Tibial nerve (tissue), 4 donors: ENCODE data around the gene TREX2. TPM values are rescaled to one million over a fixed set of nuclear protein-coding genes. Genes with fewer than 3 reads are reported as not detected.

Source experiments
- DNase-seq, 2 donors: peaks; one replicate each; pipeline ENCODE4 v3.0.0-alpha.2; 2019; ENCODE audit warnings: low spot score in 2 of 2
- H3K27ac ChIP-seq, 4 donors: fragments of 200-600 bp; sonication (generic) in 3 of 4; one replicate each; pipeline ENCODE4 v1.5.1; 2017 to 2019; ENCODE audit warnings: mild to moderate bottlenecking in 1 of 4
- H3K27me3 ChIP-seq, 2 donors: fragments of 200-600 bp; sonication (generic) in 1 of 2; one replicate each; pipeline versions ENCODE4 v1.5.1 to v1.6.0; 2017 to 2019
- H3K36me3 ChIP-seq, 3 donors: fragments of 200-600 bp; sonication (generic); one replicate each; pipeline ENCODE4 v1.5.1; 2018 to 2019
- H3K4me1 ChIP-seq, 4 donors: fragments of 200-600 bp; sonication (generic) in 3 of 4; one replicate each; pipeline ENCODE4 v1.5.1; 2017 to 2019
- H3K4me3 ChIP-seq, 4 donors: fragments of 200-600 bp; sonication (generic) in 3 of 4; one replicate each; pipeline ENCODE4 v1.5.1; 2017 to 2019; ENCODE audit warnings: mild to moderate bottlenecking in 1 of 4, moderate library complexity in 1 of 4
- H3K9me3 ChIP-seq, 4 donors: fragments of 200-600 bp; sonication (generic) in 3 of 4; one replicate each; pipeline ENCODE4 v1.5.1; 2017 to 2019
- EP300 ChIP-seq, 2 donors: sonication (generic); formaldehyde crosslinking; IDR thresholded peaks; one replicate each; pipeline ENCODE4 v1.6.1; 2017; ENCODE audit warnings: antibody characterized with exemption in 2 of 2, mild to moderate bottlenecking in 1 of 2
- POLR2A ChIP-seq, 2 donors: fragments of 450-650 bp; IDR thresholded peaks; one replicate each; pipeline ENCODE4 v1.6.1; 2017; ENCODE audit warnings: antibody characterized with exemption in 2 of 2, mild to moderate bottlenecking in 2 of 2, moderate library complexity in 2 of 2
- WGBS, 2 donors: methylation state at CpG; one replicate each; pipeline ENCODE4 v1.1.5; 2018; 5-methylcytosine and 5-hydroxymethylcytosine counted together
- total RNA-seq, 4 donors: library from RNA; depleted of rRNA; stranded (reverse); fragments of >200 nt; gene quantifications; one replicate each; pipeline ENCODE4 v1.1.0, GENCODE V29; 2016
- TF ChIP-seq, protein P1 (sequence below), 5 experiments: fragments of 200-600 bp in 3 of 5; fragments of 450-650 bp in 2 of 5; sonication (generic) in 3 of 5; IDR thresholded peaks; one replicate each; pipeline ENCODE4 v1.5.1; 2016 to 2019; ENCODE audit warnings: antibody characterized with exemption in 5 of 5, mild to moderate bottlenecking in 3 of 5, moderate library complexity in 2 of 5

The TREX2 gene
- total RNA-seq, 4 donors from 2014 or later: 1.5 to 4.4 (median 3.3) TPM

DNA sequence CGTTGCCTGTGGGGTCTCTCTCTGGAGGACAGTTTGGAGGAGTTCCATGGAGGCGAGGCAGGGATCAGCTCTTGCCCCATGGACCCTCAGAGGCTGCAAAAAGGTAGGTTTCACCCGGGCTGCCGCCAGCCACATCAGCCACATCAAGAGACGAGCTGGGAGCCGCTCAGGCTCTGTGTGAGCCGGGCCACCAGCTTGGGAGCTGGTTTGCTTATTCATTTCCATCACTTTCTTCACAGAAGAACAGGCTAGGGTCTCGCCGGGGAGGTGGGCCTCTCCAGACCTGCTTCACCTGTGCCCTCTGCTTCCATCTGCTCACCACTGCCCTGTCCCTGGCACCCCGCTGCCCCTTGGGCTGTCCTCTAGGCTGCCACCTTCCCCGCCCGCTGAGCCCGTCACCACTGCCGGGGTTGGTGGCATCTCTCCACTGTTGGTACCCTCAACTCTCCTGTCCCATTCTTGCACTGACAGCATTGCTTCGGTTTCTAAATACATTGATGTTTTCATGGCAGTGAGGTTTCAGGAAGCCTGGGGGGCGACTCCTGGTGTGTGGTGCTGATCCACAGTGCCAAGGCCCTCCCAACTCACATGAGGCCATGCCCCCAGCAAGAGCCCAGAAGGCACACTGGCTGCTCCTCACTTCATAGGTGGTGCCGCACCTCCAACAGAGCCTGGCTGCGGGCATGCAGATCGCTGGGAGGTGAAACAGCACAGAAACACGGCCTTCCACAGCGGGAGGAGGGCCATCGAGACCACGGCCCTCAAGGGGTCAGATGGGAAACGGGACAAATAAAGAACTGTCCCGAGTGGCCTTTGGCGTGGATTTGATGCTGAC lies 4.5 kb upstream of the TREX2 start:
- Histone ChIP-seq H3K36me3 (peaks cover 0 to 43% (median 0%) of the 10 kb centered on the region in 3 donors), H3K9me3 (no peaks in the 10 kb centered on the region), H3K27me3 (no peaks in the 10 kb centered on the region), H3K4me3 (no peak overlapping the region), H3K4me1 (no peaks in the 10 kb centered on the region), H3K27ac (no peak overlapping the region)
- WGBS, 2 donors: 88 to 93% methylated on average over 23 to 26 of the region's 26 CpGs
- TF ChIP-seq, protein P1, sequence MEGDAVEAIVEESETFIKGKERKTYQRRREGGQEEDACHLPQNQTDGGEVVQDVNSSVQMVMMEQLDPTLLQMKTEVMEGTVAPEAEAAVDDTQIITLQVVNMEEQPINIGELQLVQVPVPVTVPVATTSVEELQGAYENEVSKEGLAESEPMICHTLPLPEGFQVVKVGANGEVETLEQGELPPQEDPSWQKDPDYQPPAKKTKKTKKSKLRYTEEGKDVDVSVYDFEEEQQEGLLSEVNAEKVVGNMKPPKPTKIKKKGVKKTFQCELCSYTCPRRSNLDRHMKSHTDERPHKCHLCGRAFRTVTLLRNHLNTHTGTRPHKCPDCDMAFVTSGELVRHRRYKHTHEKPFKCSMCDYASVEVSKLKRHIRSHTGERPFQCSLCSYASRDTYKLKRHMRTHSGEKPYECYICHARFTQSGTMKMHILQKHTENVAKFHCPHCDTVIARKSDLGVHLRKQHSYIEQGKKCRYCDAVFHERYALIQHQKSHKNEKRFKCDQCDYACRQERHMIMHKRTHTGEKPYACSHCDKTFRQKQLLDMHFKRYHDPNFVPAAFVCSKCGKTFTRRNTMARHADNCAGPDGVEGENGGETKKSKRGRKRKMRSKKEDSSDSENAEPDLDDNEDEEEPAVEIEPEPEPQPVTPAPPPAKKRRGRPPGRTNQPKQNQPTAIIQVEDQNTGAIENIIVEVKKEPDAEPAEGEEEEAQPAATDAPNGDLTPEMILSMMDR (IDR thresholded peaks at IDR 0.05): no peak
- TF ChIP-seq POLR2A (IDR thresholded peaks at IDR 0.05) (no peak), EP300 (IDR thresholded peaks at IDR 0.05) (no peak)
- DNase-seq: no peak

- no peaks in the 10 kb centered on the region for H3K27me3 ChIP-seq
- TF ChIP-seq, protein P1 (IDR thresholded peaks at IDR 0.05): no peak
- TF ChIP-seq EP300 (IDR thresholded peaks at IDR 0.05): no peak
- no peak for TF ChIP-seq POLR2A (IDR thresholded peaks at IDR 0.05)
- H3K4me1 ChIP-seq: no peaks in the 10 kb centered on the region
- no peak for DNase-seq
- peaks cover 0 to 35% (median 0%) of the 10 kb centered on the region in 3 donors for H3K36me3 ChIP-seq
- H3K9me3 ChIP-seq: no peaks in the 10 kb centered on the region
- WGBS, 2 donors: 83 to 100% methylated on average over 6 to 15 of the region's 15 CpGs
- H3K4me3 ChIP-seq: no peak overlapping the region
- no peak overlapping the region for H3K27ac ChIP-seq
Observed at GRCh38 chrX:153449368-153450113, 3.7 kb upstream of the TREX2 start.

GRCh38 chrX:153448556-153449367 lies 2.9 kb upstream of the TREX2 start:
- no peaks in the 10 kb centered on the region for H3K9me3 ChIP-seq
- H3K27me3 ChIP-seq: no peaks in the 10 kb centered on the region
- H3K36me3 ChIP-seq: peaks cover 0 to 28% (median 0%) of the 10 kb centered on the region in 3 donors
- no peak for DNase-seq
- WGBS, 2 donors: 91 to 94% methylated on average over 10 to 20 of the region's 21 CpGs
- H3K4me3 ChIP-seq: no peak overlapping the region
- H3K27ac ChIP-seq: no peak overlapping the region
- TF ChIP-seq POLR2A (IDR thresholded peaks at IDR 0.05): no peak
- TF ChIP-seq, protein P1 (IDR thresholded peaks at IDR 0.05): no peak
- no peak for TF ChIP-seq EP300 (IDR thresholded peaks at IDR 0.05)
- no peaks in the 10 kb centered on the region for H3K4me1 ChIP-seq

GRCh38 chrX:153447581-153447960 lies 1.7 kb upstream of the TREX2 start:
- DNase-seq: no peak
- H3K36me3 ChIP-seq: peaks cover 0 to 28% (median 0%) of the 10 kb centered on the region in 3 donors
- no peak overlapping the region for H3K27ac ChIP-seq
- H3K4me3 ChIP-seq: no peak overlapping the region
- no peaks in the 10 kb centered on the region for H3K4me1 ChIP-seq
- TF ChIP-seq EP300 (IDR thresholded peaks at IDR 0.05): no peak
- no peak for TF ChIP-seq POLR2A (IDR thresholded peaks at IDR 0.05)
- TF ChIP-seq, protein P1 (IDR thresholded peaks at IDR 0.05): no peak
- H3K9me3 ChIP-seq: no peaks in the 10 kb centered on the region
- H3K27me3 ChIP-seq: no peaks in the 10 kb centered on the region
- WGBS, 2 donors: 30 to 71% methylated on average over 7 of the region's 8 CpGs
